OCI-LY3 (cell line): ENCODE data around the gene PLPPR3.

Experiments
- H2AFZ ChIP-seq: fragments of 200-600, 300-600 bp; shearing (Covaris generic); 2 replicates; pipeline ENCODE4 v1.6.0; 2014; ENCODE audit warnings: antibody characterized with exemption, low read depth, low read length
- H3K27ac ChIP-seq: fragments of 200-600, 300-600 bp; sonication (generic); 2 replicates; pipeline ENCODE4 v1.5.1; 2014; ENCODE audit warnings: mild to moderate bottlenecking, low read length, moderate library complexity, mixed read lengths
- H3K27me3 ChIP-seq: fragments of 200-600, 300-600 bp; sonication (generic); 2 replicates; pipeline ENCODE4 v1.6.1; 2014; ENCODE audit warnings: low read depth, low read length, mixed read lengths
- H3K36me3 ChIP-seq: fragments of 200-600, 300-600 bp; sonication (generic); replicated peaks from 2 replicates; pipeline ENCODE3; 2014; ENCODE audit warnings: low read depth, low read length, mixed read lengths
- H3K4me1 ChIP-seq: fragments of 300-600, 200-600 bp; sonication (generic); 2 replicates; pipeline ENCODE4 v1.6.1; 2014; ENCODE audit warnings: low read length, mixed read lengths
- H3K4me2 ChIP-seq: fragments of 200-600, 300-600 bp; sonication (generic); 2 replicates; pipeline ENCODE4 v1.6.1; 2014; ENCODE audit warnings: low read length, mixed read lengths
- H3K4me3 ChIP-seq: fragments of 300-600, 200-600 bp; sonication (generic); 2 replicates; pipeline ENCODE4 v1.5.1; 2014; ENCODE audit warnings: antibody characterized with exemption, mild to moderate bottlenecking, low read length, moderate library complexity
- H3K79me2 ChIP-seq: fragments of 300-600, 200-600 bp; shearing (Covaris generic); 2 replicates; pipeline ENCODE4 v1.6.1; 2014; ENCODE audit warnings: mild to moderate bottlenecking, low read length, mixed read lengths
- H3K9ac ChIP-seq: fragments of 300-600, 200-600 bp; shearing (Covaris generic); 2 replicates; pipeline ENCODE4 v1.6.0; 2014; ENCODE audit warnings: mild to moderate bottlenecking, low read length, moderate library complexity
- H3K9me3 ChIP-seq: fragments of 200-600, 300-600 bp; shearing (Covaris generic); 2 replicates; pipeline ENCODE4 v1.6.1; 2014; ENCODE audit warnings: low read length, mixed read lengths; ENCODE audit not compliant: insufficient read depth
- H4K20me1 ChIP-seq: fragments of 200-600, 300-600 bp; sonication (generic); 2 replicates; pipeline ENCODE4 v1.6.1; 2016; ENCODE audit warnings: low read length, mixed read lengths; ENCODE audit not compliant: insufficient read depth
- CTCF ChIP-seq: fragments of 200-600, 300-600 bp; sonication (generic); IDR thresholded peaks from 2 replicates; pipeline ENCODE4 v1.5.1; 2014; ENCODE audit warnings: antibody characterized with exemption, low read length, low read depth
- EZH2phosphoT487 ChIP-seq: fragments of 200-600 bp; shearing (Covaris generic); IDR thresholded peaks from 2 replicates; pipeline ENCODE4 v1.6.1; 2018; ENCODE audit warnings: antibody characterized with exemption, mixed run types, low read depth

Gene PLPPR3

GRCh38 chr19:798415-799075 lies 23.2 kb downstream of the PLPPR3 start:
- H3K27ac ChIP-seq: peak overlapping the region; percentile 66
- peaks cover 63% of the 10 kb centered on the region for H3K79me2 ChIP-seq
- peaks cover 12% of the 10 kb centered on the region for H3K4me1 ChIP-seq
- H4K20me1 ChIP-seq: peaks cover 57% of the 10 kb centered on the region
- TF ChIP-seq EZH2phosphoT487: no peak
- no peaks in the 10 kb centered on the region for H3K9me3 ChIP-seq
- no peaks in the 10 kb centered on the region for H3K27me3 ChIP-seq
- H3K36me3 ChIP-seq: peaks cover 52% of the 10 kb centered on the region
- peak overlapping the region; percentile 95 for H3K9ac ChIP-seq
- no peak overlapping the region for H2AFZ ChIP-seq
- peak overlapping the region; percentile 96 for H3K4me2 ChIP-seq
- H3K4me3 ChIP-seq: peak overlapping the region; percentile 99

GRCh38 chr19:797528-798414 lies 24.0 kb downstream of the PLPPR3 start:
- Histone ChIP-seq H3K27ac (peak overlapping the region; percentile 74), H3K36me3 (peaks cover 44% of the 10 kb centered on the region)

GRCh38 chr19:796692-797527 lies 24.8 kb downstream of the PLPPR3 start, which contains the start of gene PTBP1:
TSS of gene PTBP1 (plus strand) at chr19:797452. CDS start at chr19:797498, 46 bp downstream.
- H3K79me2 ChIP-seq: peaks cover 47% of the 10 kb centered on the region
- TF ChIP-seq EZH2phosphoT487 (no peak), CTCF (no peak)
- no peaks in the 10 kb centered on the region for H3K9me3 ChIP-seq
- H3K27me3 ChIP-seq: no peaks in the 10 kb centered on the region
- peaks cover 40% of the 10 kb centered on the region for H4K20me1 ChIP-seq
- H3K27ac ChIP-seq: peak within 1 kb of the TSS; percentile 74
- H2AFZ ChIP-seq: peak within 1 kb of the TSS; percentile 62; the same call in 1 of the 2 replicates
- peak within 1 kb of the TSS; percentile 95 for H3K9ac ChIP-seq
- peaks cover 36% of the 10 kb centered on the region for H3K36me3 ChIP-seq
- H3K4me2 ChIP-seq: peak within 1 kb of the TSS; percentile 96
- H3K4me1 ChIP-seq: peaks cover 12% of the 10 kb centered on the region
- peak within 1 kb of the TSS; percentile 99 for H3K4me3 ChIP-seq

More at GRCh38 chr19:797528-798414, 24.0 kb downstream of the PLPPR3 start:
- no peak overlapping the region for H2AFZ ChIP-seq
- peaks cover 12% of the 10 kb centered on the region for H3K4me1 ChIP-seq
- peak overlapping the region; percentile 99 for H3K4me3 ChIP-seq
- H3K9me3 ChIP-seq: no peaks in the 10 kb centered on the region
- peak overlapping the region; percentile 95 for H3K9ac ChIP-seq
- TF ChIP-seq CTCF (no peak), EZH2phosphoT487 (no peak)
- no peaks in the 10 kb centered on the region for H3K27me3 ChIP-seq
- H3K4me2 ChIP-seq: peak overlapping the region; percentile 96
- peaks cover 49% of the 10 kb centered on the region for H4K20me1 ChIP-seq
- peaks cover 56% of the 10 kb centered on the region for H3K79me2 ChIP-seq
